Measurements from ENCODE around the gene COBL. TPM values are rescaled to one million over a fixed set of nuclear protein-coding genes. Genes with fewer than 3 reads are reported as not detected.

COBL gene
- total RNA-seq, 4 donors from 2014 or later = 14.3 to 19.3 (median 15.9) TPM

DNA sequence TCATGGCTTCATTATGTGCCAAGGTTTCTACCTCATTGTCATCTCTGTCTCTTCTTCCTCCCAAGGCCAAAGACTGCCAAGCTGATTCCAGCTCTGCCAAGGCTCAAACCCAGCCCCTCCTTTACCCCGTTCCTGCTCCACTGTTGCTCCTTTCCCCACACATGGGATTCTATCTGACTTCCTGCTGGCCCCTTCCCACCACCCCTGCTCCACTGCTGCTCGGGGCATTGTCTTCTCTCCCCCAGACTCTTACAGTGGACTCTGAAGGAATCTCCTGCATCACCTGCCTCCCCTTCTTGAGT is 86.3 kb downstream of the COBL start:
- intact Hi-C loops (cut with DNase I) = no loop called here
- Histone ChIP-seq H3K4me3 (replicated peaks in 1 of 3) (no peak overlapping the region), H3K4me1 (peaks cover 2 to 5% of the 10 kb centered on the region in 2 donors), H3K27me3 (no peaks in the 10 kb centered on the region), H3K9me3 (no peaks in the 10 kb centered on the region), H3K27ac (no peak overlapping the region), H3K36me3 (no peaks in the 10 kb centered on the region)
- WGBS, 2 donors = 85 to 93% methylated on average over 2 of the region's 2 CpGs
- DNase-seq = no peak
- TF ChIP-seq, protein P1, sequence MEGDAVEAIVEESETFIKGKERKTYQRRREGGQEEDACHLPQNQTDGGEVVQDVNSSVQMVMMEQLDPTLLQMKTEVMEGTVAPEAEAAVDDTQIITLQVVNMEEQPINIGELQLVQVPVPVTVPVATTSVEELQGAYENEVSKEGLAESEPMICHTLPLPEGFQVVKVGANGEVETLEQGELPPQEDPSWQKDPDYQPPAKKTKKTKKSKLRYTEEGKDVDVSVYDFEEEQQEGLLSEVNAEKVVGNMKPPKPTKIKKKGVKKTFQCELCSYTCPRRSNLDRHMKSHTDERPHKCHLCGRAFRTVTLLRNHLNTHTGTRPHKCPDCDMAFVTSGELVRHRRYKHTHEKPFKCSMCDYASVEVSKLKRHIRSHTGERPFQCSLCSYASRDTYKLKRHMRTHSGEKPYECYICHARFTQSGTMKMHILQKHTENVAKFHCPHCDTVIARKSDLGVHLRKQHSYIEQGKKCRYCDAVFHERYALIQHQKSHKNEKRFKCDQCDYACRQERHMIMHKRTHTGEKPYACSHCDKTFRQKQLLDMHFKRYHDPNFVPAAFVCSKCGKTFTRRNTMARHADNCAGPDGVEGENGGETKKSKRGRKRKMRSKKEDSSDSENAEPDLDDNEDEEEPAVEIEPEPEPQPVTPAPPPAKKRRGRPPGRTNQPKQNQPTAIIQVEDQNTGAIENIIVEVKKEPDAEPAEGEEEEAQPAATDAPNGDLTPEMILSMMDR (IDR thresholded peaks at IDR 0.05) = no peak
- no peak for TF ChIP-seq POLR2A (IDR thresholded peaks at IDR 0.05)

DNA sequence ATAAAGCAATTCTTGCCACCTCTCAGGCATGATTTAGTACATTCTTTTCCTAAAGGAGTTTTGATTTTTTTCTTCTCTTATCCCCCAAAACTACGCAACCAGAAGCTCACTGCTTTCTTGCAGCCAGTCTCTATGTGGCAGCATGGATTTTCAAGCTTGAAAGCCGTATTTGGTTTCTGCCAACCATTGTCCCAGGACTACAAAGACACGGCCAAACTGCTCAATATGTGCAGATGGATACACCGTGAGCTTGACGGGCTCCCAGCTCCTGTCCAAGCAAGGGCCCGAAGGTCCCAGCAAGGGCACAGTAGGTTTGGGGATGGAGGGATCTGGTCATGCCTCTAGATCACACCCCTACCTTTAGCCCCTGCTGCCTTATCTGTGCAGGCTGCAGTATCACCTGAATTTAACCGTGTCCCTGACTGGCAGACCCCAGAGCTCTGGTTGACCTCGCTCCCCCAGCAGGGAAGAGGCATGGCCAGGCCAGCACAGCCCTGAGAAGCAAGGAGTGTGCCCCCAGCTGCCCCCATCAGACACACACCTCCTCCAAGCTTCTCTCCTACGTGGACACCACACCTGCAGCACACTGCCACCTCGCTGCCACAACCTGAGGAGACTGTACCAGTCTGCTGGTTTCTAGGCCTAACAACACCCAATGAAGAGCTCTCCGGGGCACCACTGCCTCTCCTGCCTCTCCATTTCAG is 86.8 kb downstream of the COBL start:
- Histone ChIP-seq H3K36me3 (no peaks in the 10 kb centered on the region), H3K4me3 (replicated peaks in 1 of 3) (no peak overlapping the region), H3K27me3 (no peaks in the 10 kb centered on the region), H3K4me1 (peaks cover 0 to 5% of the 10 kb centered on the region in 2 donors), H3K27ac (no peak overlapping the region), H3K9me3 (no peaks in the 10 kb centered on the region)
- TF ChIP-seq, protein P1 (IDR thresholded peaks at IDR 0.05) = no peak
- TF ChIP-seq POLR2A (IDR thresholded peaks at IDR 0.05) = no peak
- DNase-seq = no peak
- intact Hi-C loops (cut with DNase I) = no loop called here
- 92 to 94% methylated on average over 9 to 11 of the region's 11 CpGs for WGBS, 2 donors

DNA sequence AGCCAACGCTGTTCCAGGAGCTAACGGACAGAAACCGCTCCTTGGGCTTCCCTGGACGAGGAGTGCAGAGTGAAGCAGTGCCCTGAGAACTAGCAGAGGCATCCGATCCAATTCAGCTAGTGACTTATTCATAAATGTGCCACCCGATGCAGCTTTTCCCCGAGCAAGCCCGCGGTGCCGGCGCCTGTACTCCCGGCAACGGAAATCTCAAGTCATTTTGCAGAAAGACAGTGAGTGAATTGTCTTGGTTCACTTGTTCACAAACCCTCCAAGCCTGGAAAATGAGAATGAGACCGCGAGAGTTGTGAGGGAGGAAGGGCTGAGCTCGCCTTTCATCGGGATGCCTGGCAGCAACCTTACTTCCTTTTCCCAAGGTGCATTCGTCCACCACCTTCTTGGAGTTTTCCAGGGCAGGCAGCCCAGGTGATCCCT is 87.5 kb downstream of the COBL start:
- Histone ChIP-seq H3K9me3 (no peaks in the 10 kb centered on the region), H3K27me3 (no peaks in the 10 kb centered on the region), H3K36me3 (no peaks in the 10 kb centered on the region), H3K4me3 (replicated peaks in 1 of 3) (no peak overlapping the region), H3K4me1 (peaks cover 0 to 3% of the 10 kb centered on the region in 2 donors), H3K27ac (no peak overlapping the region)
- 34 to 45% methylated on average over 18 of the region's 18 CpGs for WGBS, 2 donors
- intact Hi-C loops (cut with DNase I) = no loop called here
- no peak for DNase-seq
- TF ChIP-seq, protein P1 (IDR thresholded peaks at IDR 0.05) = no peak
- TF ChIP-seq POLR2A (IDR thresholded peaks at IDR 0.05) = no peak

DNA sequence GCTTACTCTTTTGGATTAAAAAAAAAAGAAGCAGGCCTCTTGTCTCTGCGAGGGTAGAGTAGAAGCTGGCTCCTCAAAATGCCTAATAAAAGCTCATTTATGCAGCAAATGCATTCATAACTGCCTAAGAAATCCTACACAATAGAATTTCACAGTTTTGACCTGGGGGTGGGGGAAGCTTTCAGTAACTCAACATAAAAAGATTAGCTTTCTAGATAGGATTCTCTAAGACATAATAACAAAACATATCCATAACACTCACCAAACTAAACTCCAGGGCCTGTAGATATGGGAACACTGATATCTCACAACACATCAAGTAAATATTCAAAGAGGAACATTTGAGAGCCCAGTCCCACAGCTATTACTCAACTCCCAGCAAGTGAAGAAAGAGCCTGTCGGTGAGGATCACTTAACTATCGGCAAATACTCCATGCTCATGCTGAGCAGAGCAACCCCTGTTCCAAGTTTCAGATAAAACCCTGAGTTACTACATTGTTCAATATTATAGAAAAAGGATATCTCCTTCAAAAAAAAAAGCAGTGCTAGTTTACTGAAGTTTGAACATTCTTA is 88.1 kb downstream of the COBL start:
- H3K27ac ChIP-seq = no peak overlapping the region
- 60 to 70% methylated on average over 3 of the region's 3 CpGs for WGBS, 2 donors
- H3K4me3 ChIP-seq (replicated peaks in 1 of 3) = no peak overlapping the region
- no peaks in the 10 kb centered on the region for H3K36me3 ChIP-seq
- no peaks in the 10 kb centered on the region for H3K4me1 ChIP-seq
- DNase-seq = no peak
- no peaks in the 10 kb centered on the region for H3K9me3 ChIP-seq
- no peaks in the 10 kb centered on the region for H3K27me3 ChIP-seq
- intact Hi-C loops (cut with DNase I) = no loop called here
- no peak for TF ChIP-seq POLR2A (IDR thresholded peaks at IDR 0.05)
- TF ChIP-seq, protein P1 (IDR thresholded peaks at IDR 0.05) = no peak

DNA sequence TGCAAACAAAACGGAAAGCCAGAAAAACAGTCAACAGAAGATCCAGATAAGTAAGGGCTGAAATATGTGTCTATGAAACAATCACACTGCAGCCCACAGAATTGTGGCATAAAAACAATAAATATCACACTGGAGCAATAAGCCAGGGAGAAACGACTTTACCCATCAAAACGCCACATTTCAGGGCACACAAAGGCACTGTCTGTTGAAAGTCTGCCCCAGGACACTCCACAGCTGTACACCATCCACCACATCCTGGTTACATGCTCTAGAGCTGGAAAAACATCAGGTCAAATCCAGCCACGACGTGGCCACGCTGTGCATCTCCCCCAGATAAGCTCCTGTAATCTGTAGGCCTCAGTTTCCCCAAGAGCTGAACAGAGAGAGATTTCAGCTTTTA is 88.7 kb downstream of the COBL start:
- no peaks in the 10 kb centered on the region for H3K27me3 ChIP-seq
- H3K9me3 ChIP-seq = no peaks in the 10 kb centered on the region
- no peak overlapping the region for H3K4me3 ChIP-seq (replicated peaks in 1 of 3)
- intact Hi-C loops (cut with DNase I) = no loop called here
- no peaks in the 10 kb centered on the region for H3K36me3 ChIP-seq
- TF ChIP-seq, protein P1 (IDR thresholded peaks at IDR 0.05) = no peak
- no peak for TF ChIP-seq POLR2A (IDR thresholded peaks at IDR 0.05)
- H3K4me1 ChIP-seq = no peaks in the 10 kb centered on the region
- 84 to 85% methylated on average over 5 to 6 of the region's 6 CpGs for WGBS, 2 donors
- no peak for DNase-seq
- H3K27ac ChIP-seq = no peak overlapping the region
